IPS-NIHi7 (cell line): Measurements from ENCODE around the gene PPFIA3.
A peak's percentile ranks its signal among the peaks of the same experiment; 100 is the strongest.
"Not testable (repeated sequence)": the region's sequence is repeated elsewhere in the genome, so short reads cannot be mapped to it uniquely, and the experiment has no call there.

ENCODE experiments used
- DNase-seq: peaks from one replicate; pipeline ENCODE4 v3.0.0; 2012; ENCODE audit warnings: mixed read lengths; ENCODE audit errors: extremely low spot score

The PPFIA3 gene

DNA sequence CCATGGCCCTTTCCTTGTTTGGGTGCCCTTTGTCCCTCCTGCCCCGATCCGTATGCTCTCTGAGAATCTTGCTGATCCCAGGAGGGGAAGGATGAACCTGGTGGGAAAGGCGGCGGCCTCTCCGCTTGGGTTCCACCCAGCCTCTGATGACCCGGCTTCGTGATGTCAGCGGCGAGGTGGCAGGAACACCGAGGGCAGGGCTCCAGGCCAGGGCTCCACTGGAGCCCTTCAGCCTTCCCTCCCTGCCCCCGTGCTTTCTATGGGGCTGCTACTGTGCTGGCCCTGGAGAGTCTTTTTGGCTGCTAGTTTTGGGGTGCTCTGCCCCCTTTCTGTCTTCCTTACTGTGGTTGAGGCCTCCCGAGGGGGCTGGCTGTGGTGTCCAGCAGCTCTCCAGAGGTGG lies 17.0 kb upstream of the PPFIA3 start:
- no peak for DNase-seq

DNA sequence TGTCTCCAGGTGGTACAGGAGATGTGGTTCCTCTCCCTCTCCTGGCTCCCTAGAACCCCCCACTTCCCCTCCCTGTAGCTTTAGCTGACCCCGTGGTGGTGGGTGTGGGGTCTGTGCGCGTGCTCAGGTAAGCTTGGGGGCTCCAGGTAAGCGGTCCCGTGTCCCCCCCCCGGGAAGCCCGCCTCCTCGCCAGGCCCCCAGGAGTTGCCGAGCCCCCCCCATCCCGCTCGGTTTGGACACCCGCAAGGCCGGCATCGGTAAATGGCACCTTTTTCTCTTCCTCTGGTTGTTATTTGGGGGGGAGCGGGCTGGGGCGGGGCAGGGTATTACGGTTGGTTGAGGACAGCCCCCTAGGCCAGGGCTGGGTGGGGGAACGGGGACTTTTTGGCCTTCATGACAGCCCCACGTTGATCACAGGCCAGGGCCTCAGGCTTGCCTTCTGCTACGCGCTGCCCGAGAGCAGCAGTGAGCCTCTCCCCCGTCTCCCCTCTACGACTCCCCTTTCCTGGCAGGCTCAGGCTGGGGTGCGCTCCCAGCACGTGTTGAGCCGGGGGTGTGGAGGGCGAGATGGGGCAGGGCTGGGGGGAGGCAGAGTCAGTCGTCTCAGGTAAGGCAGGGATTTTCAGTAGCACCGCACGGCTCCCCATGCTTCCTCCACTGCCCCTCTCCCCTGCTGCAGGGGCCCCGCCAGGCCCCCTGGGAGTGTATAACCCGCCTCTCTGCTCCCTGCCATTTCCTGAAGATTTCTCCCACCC lies 15.8 kb upstream of the PPFIA3 start:
- DNase-seq = no peak

GRCh38 chr19:49104229-49104864 lies 15.0 kb upstream of the PPFIA3 start:
- no peak for DNase-seq

DNA sequence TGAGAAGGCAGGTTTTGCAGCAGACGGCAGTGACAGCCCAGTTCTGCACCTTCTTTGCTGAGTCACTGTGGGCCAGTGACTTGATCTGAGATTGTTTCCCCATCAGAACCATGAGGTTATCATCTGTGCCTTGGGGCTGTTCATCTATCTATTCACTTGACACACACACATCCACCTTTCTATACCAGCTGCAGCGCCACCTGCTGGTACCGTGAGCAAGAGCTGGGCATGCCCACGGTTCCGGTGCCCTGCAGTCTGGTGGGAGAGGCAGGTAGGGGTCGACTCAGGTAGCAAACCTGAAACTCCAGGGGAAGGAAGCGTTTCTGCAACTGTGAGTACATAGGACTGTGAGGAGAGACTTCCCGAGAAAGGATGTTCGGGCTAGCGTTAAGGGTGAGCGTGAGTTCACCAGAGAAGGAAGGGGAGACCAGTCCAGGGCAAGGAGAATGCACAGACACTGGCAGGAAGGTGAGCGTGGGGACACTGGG lies 12.7 kb upstream of the PPFIA3 start:
- peak; percentile 59 for DNase-seq

GRCh38 chr19:49107625-49108459 lies 11.5 kb upstream of the PPFIA3 start:
- no peak for DNase-seq

DNA sequence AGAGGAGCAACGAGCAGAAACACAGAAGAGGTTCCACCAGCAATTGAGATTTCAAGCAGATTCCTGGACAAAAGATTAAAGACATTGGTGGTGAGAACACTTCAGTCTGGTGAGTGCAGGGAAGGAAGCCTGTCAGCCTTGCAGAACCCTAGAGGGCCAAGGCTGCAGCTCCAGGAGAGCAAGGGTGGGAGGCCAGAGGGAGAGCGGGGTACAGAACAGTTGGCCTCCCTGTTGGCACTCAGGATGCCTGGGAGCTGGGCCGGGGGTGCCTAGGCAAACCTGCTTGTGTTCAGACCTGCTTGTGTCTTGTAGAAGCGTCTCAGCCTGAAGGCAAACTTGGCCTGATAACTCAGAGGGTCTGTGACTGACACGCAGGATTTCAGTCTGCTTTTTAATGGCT lies 10.3 kb upstream of the PPFIA3 start:
- DNase-seq = no peak

DNA sequence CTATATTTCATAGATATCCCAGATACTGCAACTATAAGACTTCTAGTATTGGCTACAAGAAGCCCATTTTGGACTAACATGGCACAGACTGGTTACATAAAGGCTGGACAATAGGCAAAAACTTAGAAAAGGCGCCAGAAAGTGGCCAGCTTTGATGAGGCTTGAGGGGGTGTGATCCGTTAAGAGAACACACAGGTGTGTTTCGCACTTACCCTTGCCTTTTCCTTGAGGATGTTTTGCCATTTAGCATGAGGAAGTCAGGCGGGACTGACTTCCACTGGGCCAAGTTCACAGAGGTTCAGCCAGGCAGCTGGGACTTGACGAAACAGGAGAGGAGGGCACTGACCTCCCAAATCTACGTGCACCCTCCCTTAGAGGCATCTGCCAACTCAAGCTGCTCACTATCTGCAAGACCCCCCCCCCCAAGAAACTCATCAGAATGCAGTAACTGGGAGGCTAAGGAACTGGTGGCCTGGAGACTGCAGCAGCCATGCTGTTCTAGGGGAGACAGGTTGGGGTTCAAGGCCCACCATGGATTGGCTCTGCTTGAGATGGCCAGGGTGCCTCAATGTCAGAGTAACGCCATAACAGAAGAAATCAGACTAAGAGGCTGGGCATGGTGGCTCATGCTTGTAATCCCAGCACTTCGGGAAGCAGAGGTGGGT lies 9.6 kb upstream of the PPFIA3 start:
- DNase-seq = no peak

- no peak for DNase-seq
Measured at GRCh38 chr19:49110567-49110966, 8.8 kb upstream of the PPFIA3 start.

DNA sequence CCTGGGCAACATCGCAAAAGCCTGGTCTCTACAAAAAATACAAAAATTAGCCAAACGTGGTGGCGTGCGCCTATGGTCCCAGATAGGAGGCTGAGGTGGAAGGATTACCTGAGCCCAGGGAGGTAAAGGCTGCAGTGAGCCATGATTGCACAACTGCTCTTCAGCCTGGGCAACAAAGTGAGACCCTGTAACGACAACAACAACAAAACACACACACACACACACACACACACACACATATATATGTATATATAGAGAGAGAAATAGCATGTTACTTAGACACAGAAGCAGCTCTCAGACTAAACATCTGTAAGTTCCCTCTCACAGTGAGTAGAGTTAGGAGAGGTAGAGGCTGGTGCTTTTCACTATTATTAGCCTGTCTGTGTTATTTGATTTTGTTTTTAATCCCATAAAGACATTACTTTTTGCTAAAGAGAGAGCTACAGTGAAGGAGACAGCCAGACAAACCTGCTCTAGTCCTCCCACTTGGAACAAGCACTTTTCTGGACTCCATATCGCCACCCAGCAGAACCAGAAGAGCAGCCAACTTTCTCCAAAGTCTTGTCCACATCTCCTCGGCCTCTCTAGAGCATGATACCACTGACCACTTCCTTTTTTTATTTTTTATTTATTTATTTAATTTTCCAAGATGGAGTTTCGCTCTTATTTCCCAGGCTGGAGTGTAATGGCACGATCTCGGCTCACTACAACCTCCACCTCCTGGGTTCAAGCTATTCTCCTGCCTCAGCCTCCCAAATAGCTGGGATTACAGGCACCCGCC lies 7.9 kb upstream of the PPFIA3 start:
- DNase-seq = no peak

DNA sequence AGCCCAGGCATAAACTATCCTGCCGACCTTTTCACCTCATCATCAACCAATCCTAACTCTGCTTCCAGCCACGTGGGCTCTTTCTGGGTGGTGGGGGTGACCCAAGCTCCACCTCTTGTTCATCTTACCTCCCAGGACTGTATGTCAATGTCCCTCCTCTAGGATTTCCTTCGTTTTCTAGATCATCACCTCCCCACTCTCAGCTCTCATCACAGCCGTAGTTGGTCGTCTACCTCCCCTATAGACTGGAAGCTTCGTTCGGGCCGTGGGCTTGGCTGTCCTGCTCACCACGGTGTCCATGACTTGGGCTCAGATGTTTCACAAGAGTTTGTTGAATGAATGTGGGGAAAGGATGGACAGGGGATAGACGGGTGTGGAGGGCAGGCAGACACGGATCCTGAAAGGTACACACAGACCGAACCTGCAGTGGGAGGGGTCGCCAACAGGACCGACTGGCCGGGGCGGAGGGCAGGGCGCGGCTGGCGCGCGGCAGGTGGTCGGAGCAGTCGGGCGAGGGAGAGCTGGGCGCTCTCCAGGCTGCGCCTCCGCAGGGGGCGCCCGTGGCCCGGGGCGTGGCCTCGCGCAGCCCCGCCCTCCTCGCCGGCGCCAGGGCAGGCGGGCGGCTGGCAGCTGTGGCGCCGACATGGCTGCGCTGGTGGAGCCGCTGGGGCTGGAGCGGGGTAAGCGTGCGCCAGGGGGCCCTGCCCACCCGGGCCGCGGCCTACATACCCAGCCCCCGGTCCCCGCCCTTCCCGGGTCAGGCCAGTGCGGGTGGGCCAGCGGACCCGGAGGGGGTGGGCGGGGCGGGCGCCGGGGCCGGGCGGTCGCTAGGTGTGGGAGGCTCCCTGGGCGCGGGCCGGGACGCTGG lies 5.3 kb upstream of the PPFIA3 start, which contains the start of gene LIN7B:
TSS of gene LIN7B (plus strand) at position 609 of the 868 bp plus-strand sequence. CDS start at position 644, 35 bp downstream.
- DNase-seq = peak; percentile 82

DNA sequence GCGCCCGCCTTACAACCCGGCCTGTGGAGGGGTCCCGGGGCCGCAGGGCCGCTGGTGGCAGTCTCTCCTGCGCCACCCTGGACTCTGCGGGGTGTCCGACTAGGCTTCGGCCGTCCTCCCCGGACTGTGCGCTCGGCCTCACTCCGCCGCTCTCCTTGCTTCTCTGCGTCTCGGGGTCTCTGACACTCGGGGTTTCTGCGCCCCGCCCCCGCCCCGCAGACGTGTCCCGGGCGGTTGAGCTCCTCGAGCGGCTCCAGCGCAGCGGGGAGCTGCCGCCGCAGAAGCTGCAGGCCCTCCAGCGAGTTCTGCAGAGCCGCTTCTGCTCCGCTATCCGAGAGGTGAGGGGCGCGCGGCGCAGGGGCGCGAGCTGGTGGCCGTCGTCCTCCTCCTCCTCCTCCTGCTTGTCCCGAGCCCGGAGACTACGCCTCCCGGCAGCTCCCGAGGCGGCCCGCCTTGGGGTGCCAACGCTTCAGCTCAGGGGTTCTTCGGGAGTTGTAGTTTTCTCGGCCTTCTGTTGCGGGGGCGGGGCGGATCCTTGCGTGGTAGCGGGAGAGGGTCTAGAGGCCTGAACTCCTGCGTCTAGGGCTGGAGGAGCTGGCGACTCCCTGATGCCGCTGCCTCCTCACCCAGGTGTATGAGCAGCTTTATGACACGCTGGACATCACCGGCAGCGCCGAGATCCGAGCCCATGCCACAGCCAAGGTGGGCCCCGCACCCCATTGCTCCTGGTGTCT lies 4.5 kb upstream of the PPFIA3 start:
- peak; percentile 56 for DNase-seq

DNA sequence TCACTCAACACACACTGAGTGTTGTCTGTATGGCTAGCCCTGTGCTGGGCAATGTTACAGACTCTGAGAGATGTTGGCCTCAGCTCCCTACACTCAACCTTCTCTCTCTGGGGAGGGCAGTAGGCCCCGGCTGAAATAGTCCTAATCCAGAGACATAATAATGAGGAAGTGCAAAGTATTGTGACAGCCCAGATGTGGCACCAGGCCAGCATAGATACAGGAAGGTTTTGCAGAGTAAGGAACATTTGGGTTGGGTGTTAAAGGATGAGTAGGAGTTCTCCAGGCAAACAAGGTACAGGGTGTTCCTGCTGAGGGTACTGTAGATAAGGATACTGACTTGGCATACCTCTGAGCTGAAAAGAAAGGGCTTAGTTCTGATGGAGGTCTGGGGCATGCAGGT lies 2.8 kb upstream of the PPFIA3 start:
- DNase-seq = no peak

- DNase-seq = no peak
Measured at GRCh38 chr19:49117677-49118564, 1.4 kb upstream of the PPFIA3 start.

DNA sequence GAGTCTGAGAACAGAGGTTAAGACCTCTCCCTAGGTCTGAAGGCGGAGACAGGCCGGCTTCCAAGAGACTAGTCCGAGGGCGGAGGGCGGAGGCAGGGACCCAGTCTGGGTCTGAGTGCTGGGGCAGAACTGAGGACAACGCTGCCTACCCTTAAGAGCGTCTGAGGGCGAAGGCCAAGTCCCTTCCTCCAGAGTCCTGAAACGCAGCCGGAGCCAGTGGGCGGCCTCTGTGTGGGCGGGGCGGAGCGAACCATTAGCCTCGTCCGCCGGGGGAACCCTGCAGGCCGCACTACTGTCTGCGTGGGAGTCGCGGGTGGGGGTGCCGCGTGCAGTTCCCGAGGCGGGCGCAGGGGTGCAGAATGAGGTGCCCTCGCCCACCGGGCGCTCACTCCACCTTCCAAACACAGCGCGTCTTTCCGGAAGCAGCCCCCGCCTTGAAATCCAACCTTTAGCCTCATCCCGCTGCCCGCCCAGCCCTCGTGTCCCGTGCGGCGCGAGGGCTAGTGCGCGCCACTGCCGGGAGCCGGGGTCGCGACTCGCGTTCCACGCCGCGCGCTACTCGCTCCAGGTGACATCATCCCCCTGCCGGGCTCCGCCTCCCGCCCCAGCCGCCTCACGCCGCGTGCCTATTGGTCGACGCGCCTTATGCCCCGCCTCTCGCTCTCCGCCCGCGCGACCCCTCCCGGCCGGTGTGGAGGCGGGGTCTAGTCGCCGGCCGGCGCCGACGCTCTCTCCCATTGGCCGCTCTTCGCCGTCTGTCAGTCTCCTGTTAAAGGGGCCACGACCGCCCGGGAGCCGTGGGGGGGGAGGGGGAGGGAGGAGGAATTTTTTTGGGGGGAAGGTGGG lies 556 bp upstream of the PPFIA3 start, which contains the start of gene C19orf73:
TSS of gene C19orf73 (minus strand) at position 579 of the 846 bp plus-strand sequence. CDS start at position 458, 121 bp downstream.
- peak; percentile 94 for DNase-seq

- DNase-seq = no peak
Measured at GRCh38 chr19:49120325-49120683, 960 bp downstream of the PPFIA3 start.

DNA sequence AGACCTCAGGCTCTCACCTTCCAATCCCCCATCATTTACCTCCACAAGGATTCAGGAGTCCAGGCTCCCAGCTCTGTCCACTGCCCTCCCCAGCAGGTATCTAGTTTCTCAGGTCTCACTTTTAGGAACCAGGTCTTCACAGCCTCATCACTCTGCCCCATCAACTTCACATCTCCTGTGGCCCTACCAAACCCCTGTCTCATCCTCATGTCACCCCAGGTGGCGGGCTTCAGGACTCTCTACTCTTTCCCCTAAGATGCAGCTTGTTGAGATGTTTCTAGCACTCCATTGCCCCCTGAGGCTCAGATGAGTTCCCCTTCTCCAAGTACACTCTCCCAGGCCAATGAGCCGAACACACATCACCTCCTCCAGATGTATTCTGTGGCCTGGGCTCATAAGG lies 1.5 kb downstream of the PPFIA3 start:
- DNase-seq = no peak

DNA sequence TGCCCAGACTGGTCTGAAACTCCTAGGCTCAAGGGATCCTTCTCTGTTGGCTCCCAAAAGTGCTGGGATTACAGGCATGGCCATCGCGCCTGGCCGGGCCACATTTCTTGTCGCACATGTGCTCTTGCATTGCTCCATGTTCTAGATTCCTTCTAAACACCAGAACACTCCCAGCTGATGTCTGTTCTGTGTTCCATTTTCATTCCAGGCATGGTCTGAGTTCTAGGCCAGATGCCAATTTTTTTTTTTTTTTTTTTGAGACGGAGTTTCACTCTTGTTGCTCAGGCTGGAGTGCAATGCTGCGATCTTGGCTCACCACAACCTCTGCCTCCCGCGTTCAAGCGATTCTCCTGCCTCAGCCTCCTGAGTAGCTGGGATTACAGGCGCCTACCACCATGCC lies 2.5 kb downstream of the PPFIA3 start:
- not testable (repeated sequence) for DNase-seq
